ENCODE data around the gene EHMT1.

EHMT1 gene

DNA sequence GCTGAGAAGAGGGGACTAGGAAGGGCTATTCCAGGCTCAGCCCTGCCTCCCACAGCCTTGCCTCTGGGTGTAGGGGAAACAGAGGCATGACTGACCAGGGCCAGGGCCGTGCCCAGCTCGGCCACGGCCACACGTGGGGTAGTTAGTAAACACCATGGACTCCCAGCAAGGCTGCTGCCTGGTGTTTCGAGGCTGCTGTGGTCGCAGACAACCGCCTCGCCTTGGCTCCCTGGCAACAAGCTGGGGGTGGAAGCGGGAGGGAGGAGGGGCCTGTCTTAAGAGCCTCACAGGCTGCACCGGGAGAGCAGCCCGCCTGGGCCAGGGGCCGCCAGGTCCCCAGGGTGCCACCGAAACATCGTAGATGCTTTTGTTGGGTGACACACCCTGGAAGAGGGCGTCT is 168.6 kb downstream of the EHMT1 start:
- in situ Hi-C loops (cut with HindIII; ENCODE audit: low pct_unique_long_range_greater_than_20kb, low sequenced_read_pairs) = no loop called here
- DNase-seq (ENCODE audit: low read depth in 1 of 2, low spot score in 1 of 2) = no peak
- TF ChIP-seq JUND (IDR thresholded peaks at IDR 0.05; ENCODE audit: low read depth) = no peak

- no peak for TF ChIP-seq JUND (IDR thresholded peaks at IDR 0.05; ENCODE audit: low read depth)
- no peak for DNase-seq (ENCODE audit: low read depth in 1 of 2, low spot score in 1 of 2)
- in situ Hi-C loops (cut with HindIII; ENCODE audit: low pct_unique_long_range_greater_than_20kb, low sequenced_read_pairs) = no loop called here
Observed at GRCh38 chr9:137787786-137788505, 169.1 kb downstream of the EHMT1 start.

DNA sequence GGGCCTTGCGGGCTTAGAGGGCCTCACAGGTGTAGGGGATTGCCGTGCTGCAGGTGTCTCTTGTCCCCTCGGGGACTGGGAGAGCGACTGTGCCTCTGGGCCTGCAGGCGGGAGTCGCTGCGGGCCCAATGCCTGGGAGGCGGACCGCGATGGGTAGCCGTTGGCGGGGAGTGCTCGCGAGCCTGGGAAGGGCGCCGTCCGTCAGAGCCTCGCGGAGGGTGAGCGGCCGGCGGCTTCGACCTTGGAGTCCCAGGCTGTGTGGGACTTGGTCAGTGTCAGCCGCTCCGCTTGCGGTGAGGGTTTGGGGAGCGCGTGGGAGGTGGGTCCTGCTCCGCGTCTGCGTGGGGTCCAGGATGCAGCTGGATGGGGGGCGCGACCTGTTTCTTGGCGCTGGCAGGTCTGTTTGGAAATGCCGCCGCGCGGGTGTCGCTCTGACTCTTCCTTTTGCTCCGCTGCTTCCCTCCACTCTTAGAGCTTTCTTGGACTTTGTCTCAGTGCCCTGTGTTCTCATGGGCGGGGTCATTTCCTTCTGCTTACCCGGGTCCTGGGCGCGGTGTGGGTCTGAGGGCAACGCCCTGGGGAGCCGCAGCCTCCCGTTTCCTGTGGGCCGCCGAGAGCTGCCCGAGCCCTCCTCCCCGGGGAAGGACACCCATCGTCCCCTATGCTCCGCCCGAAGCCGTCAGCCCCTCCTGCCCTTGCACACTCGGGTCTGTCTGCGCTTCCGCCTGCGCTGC is 169.9 kb downstream of the EHMT1 start:
- in situ Hi-C loops (cut with HindIII; ENCODE audit: low pct_unique_long_range_greater_than_20kb, low sequenced_read_pairs) = no loop called here
- TF ChIP-seq JUND (IDR thresholded peaks at IDR 0.05; ENCODE audit: low read depth) = no peak
- DNase-seq (ENCODE audit: low read depth in 1 of 2, low spot score in 1 of 2) = no peak

- DNase-seq (ENCODE audit: low read depth in 1 of 2, low spot score in 1 of 2) = no peak
- in situ Hi-C loops (cut with HindIII; ENCODE audit: low pct_unique_long_range_greater_than_20kb, low sequenced_read_pairs) = no loop called here
- no peak for TF ChIP-seq JUND (IDR thresholded peaks at IDR 0.05; ENCODE audit: low read depth)
Observed at GRCh38 chr9:137789295-137789895, 170.6 kb downstream of the EHMT1 start.

GRCh38 chr9:137791947-137792346 is 173.1 kb downstream of the EHMT1 start:
- in situ Hi-C loops (cut with HindIII; ENCODE audit: low pct_unique_long_range_greater_than_20kb, low sequenced_read_pairs) = no loop called here
- no peak for TF ChIP-seq JUND (IDR thresholded peaks at IDR 0.05; ENCODE audit: low read depth)
- DNase-seq (ENCODE audit: low read depth in 1 of 2, low spot score in 1 of 2) = no peak

- in situ Hi-C loops (cut with HindIII; ENCODE audit: low pct_unique_long_range_greater_than_20kb, low sequenced_read_pairs) = no loop called here
- no peak for DNase-seq (ENCODE audit: low read depth in 1 of 2, low spot score in 1 of 2)
- TF ChIP-seq JUND (IDR thresholded peaks at IDR 0.05; ENCODE audit: low read depth) = no peak
Observed at GRCh38 chr9:137793196-137793841, 174.5 kb downstream of the EHMT1 start.

- TF ChIP-seq JUND (IDR thresholded peaks at IDR 0.05; ENCODE audit: low read depth) = no peak
- in situ Hi-C loops (cut with HindIII; ENCODE audit: low pct_unique_long_range_greater_than_20kb, low sequenced_read_pairs) = no loop called here
- no peak for DNase-seq (ENCODE audit: low read depth in 1 of 2, low spot score in 1 of 2)
Observed at GRCh38 chr9:137795156-137795666, 176.4 kb downstream of the EHMT1 start.

DNA sequence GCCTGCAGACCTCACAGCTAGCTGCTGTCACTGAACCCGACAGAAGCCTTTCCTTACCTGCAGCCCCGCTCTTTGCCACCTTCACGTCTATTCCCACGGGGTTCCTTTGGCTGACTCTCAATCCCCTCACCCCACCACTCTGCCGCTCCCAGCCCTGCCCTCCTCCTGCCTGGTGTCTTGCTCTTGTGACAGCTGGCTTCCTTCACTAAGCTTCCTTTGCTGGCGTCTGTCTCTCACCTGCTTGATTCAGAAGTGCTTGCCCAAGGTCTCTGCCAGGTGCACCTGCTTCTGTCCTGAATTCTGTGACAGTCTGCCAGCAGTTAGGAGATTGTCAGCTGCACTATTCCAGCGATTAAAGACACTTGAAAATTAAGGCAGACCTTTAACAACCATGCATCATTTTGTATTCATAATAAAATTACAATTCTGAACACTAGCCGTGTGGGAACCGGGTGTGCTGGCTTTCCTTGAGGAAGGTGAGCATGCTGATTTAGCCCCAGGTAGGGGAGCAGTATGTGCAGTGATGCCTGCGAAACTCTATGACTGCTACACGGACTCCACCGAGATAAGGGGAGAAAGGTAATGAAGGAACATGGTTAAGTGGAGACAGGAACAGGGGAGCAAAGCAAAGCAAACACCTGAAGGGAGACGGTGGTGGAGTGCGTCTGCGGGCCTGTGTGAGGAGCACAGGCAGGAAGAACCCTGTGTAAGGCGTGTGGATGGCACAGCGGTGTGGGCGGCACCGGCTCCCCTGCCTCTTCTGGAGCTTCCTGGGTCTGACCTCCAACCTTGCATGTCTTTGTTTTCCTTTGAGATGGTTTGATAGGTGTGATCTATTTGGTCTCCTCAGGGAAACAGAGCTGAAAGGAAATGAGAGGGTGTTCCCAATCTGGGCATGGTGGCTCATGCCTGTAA is 178.7 kb downstream of the EHMT1 start:
- no peak for DNase-seq (ENCODE audit: low read depth in 1 of 2, low spot score in 1 of 2)
- in situ Hi-C loops (cut with HindIII; ENCODE audit: low pct_unique_long_range_greater_than_20kb, low sequenced_read_pairs) = no loop called here

DNA sequence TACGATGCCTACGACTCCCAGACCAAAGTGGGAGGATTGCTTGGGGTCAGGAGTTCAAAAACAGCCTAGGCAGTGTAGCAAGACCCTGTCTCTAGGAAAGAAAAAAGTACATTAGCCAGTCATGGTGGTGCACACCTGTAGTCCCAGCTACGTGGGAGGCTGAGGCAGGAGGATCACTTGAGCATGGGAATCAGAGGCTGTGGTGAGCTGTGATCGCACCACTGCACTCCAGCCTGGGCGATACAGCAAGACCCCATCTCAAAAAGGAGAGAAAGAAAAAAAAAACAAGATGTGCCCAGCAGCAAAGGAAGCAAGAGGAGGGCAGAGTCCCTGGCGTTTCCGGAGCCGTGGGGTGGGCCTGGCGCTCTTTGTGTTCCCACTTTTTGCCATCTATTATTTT is 179.3 kb downstream of the EHMT1 start:
- TF ChIP-seq JUND (IDR thresholded peaks at IDR 0.05; ENCODE audit: low read depth) = no peak
- DNase-seq (ENCODE audit: low read depth in 1 of 2, low spot score in 1 of 2) = no peak
- in situ Hi-C loops (cut with HindIII; ENCODE audit: low pct_unique_long_range_greater_than_20kb, low sequenced_read_pairs) = no loop called here

More for the DNA sequence above, 178.7 kb downstream of the EHMT1 start:
- TF ChIP-seq JUND (IDR thresholded peaks at IDR 0.05; ENCODE audit: low read depth) = no peak

GRCh38 chr9:137798901-137799629 is 180.3 kb downstream of the EHMT1 start:
- DNase-seq (ENCODE audit: low read depth in 1 of 2, low spot score in 1 of 2) = no peak
- in situ Hi-C loops (cut with HindIII; ENCODE audit: low pct_unique_long_range_greater_than_20kb, low sequenced_read_pairs) = no loop called here
- no peak for TF ChIP-seq JUND (IDR thresholded peaks at IDR 0.05; ENCODE audit: low read depth)

DNA sequence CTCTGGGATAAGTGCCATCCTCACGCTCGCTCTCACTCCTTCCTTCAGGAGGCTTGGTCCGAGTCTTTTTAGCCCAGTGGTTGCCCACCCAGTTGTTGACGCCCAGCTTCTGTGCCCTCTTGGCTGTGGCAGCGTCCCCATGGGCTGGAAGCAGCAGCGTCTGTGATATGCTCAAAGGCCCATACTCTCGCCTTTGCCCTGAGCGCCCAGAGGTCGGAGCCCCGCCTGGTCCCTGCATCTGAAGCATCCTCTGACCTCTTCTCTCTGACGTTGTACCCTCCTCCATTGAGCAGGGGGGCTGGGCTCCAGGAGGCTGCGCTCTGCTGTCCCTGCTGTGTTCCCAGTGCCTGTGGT is 180.8 kb downstream of the EHMT1 start:
- in situ Hi-C loops (cut with HindIII; ENCODE audit: low pct_unique_long_range_greater_than_20kb, low sequenced_read_pairs) = no loop called here
- DNase-seq (ENCODE audit: low read depth in 1 of 2, low spot score in 1 of 2) = no peak
- TF ChIP-seq JUND (IDR thresholded peaks at IDR 0.05; ENCODE audit: low read depth) = no peak

All from T47D (cell line).